Measurements from ENCODE around the gene TAF11L4. TPM values are rescaled to one million over a fixed set of nuclear protein-coding genes. Genes with fewer than 3 reads are reported as not detected.
A peak's percentile ranks its signal among the peaks of the same experiment; 100 is the strongest.
"Not testable (repeated sequence)": the region's sequence is repeated elsewhere in the genome, so short reads cannot be mapped to it uniquely, and the experiment has no call there.

The TAF11L4 gene
- not detected for polyA plus RNA-seq (ENCODE audit: insufficient read length in 3 of 3)

DNA sequence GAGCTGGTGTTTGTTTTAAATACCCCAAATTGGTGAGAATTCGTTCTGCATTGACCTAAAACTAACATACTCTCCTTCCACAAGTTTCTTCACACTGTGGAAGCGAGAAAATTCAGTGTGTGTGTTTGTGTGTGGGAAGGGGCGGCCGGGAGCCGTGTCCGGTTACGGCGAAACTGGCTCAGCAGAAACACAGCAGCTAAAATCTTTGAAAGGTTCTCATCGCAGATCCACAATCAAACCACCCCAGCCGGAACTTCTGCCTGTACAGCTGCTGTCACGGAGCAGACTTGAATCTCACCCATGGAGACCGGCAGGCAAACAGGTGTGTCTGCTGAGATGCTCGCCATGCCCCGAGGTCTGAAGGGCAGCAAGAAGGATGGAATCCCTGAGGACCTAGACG, at the start of gene TAF11L4:
Gene TAF11L4 (plus strand): TSS at position 301 of the 400 bp plus-strand sequence.
- not testable (repeated sequence) for DNase-seq (ENCODE audit: low read depth in 3 of 3, low spot score in 2 of 3)

DNA sequence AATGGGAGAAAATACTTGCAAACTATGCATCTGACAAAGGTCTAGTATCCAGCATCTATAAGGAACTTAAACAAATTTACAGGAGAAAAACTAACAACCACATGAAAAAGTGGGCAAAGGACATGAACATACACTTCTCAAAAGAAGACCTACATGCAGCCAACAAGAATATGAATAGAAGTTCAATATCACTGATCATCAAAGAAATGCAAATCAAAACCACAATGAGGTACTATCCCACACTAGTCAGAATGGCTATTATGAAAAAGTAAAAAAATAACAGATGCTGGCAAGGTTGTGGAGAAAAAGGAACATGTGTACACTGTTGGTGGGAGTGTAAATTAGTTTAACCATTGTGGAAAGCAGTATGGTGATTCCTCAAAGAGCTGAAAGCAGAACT, 46.5 kb upstream of the TAF11L4 start:
- DNase-seq (ENCODE audit: low read depth in 3 of 3, low spot score in 2 of 3), result not testable (repeated sequence)

DNA sequence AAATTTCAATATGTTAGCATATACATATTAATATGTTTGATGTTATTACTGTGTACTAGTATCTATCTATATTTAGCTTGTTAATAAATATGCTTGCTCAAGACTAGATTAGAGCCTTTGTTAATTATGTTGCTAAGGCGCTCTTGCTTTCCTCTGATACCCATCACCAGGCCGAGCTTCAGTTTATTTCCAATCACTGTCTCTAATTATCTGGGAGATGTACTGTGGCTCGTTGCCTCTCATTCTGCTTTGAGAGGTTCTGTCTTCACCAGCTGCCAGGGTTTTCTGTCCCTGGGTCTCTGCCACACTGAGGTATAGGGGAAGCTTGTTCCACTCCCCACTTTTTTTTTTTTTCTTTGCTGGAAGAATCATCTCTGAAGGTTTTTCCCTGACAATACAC, 44.6 kb upstream of the TAF11L4 start:
- DNase-seq (ENCODE audit: low read depth in 3 of 3, low spot score in 2 of 3), result no peak

DNA sequence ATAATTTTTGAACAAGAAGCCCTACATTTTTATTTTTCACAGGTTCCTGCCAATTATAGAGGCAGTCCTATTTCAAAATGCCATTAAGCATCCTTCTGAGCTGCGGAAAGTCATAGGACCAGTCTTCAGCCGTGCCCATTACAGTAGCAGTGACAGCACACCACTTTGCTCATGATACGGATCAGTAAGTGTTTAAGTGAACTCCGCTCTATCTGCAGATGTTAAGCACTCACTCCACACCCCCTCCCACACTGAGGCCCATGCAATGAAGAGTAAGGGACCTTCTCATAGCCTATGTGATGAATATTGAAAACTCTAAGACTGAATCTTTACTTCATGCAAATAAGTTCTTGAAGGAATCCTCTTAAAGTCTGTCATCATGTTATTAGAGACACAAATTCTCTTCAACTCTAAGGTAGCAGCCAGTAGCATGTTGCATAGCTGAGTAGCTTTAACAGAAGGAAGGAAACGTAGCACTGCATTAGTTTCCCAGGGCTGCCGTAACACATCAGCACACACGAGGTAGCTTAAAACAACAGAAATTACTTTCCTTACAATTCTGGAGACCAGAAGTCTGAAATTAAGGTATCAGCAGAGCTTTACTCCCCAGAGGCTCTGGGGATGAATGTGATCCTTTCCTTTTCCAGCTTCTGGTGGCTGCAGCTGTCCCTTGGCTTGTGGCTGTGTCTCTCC, 43.9 kb upstream of the TAF11L4 start:
- DNase-seq (ENCODE audit: low read depth in 3 of 3, low spot score in 2 of 3), result peak in 2 of 3 donors; percentile 12 to 19

DNA sequence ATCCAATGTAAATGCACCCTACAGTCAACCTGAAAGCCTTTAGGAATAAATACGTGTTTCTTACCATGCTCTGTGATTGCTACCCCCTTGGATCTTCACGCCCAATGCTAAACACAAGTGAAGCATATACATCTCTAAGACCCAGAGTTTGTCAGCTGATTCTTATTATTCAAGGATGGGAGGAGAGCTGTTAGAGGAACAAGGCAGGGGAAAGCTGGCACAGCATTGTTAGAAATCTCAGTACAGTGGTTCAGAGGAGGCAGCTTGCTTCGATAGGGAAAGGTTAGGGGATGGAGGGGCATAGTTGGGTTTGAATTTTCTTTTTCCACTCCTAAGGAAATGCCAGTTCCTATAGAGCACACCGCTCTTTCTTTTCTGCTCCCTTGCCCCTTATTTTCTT, 40.2 kb upstream of the TAF11L4 start:
- no peak for DNase-seq (ENCODE audit: low read depth in 3 of 3, low spot score in 2 of 3)

DNA sequence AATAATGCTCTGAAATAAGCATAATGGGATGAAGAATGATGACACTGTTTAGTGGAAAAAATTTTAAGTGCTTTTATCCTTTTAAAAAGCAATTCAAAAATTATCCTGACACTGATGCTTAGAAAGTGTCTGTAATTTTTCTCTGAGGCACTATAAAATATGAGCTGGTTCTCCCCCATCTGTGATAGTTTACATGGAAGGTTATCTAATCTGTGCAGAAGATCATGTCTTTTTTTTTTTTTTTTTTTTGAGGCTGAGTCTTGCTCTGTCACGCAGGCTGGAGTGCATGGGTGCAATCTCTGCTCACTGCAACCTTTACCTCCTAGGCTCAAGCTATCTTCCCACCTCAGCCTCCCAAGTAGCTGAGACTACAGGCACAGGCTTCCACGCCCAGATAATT, 38.8 kb upstream of the TAF11L4 start:
- no peak for DNase-seq (ENCODE audit: low read depth in 3 of 3, low spot score in 2 of 3)

DNA sequence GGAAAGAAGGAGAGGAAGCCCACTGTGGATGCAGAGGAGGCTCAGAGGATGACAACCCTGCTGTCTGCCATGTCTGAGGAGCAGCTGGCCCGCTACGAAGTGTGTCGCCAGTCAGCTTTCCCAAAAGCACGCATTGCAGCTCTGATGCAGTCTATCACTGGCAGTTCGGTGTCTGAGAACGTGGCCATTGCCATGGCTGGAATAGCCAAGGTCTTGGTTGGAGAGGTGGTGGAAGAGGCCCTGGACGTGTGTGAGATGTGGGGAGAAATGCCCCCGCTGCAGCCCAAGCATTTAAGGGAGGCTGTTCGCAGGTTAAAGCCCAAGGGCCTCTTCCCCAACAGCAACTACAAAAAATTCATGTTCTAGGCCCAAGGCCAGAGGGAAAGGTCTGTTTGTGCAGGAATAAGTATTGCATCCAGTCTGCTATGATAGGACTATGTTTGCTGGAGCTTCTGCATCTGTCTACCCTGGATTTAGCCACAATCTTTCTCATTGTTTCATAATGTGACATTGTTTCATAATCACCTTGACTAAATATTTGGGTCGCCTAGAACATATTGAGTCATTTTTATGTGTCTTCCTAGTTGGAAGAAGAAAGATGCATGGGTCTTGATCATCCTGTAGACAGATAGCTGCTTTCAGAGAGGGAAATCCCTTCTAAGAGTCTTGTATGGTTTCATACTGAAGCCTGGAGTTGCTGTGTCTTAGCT, 35.0 kb upstream of the TAF11L4 start:
- DNase-seq (ENCODE audit: low read depth in 3 of 3, low spot score in 2 of 3), result not testable (repeated sequence)

DNA sequence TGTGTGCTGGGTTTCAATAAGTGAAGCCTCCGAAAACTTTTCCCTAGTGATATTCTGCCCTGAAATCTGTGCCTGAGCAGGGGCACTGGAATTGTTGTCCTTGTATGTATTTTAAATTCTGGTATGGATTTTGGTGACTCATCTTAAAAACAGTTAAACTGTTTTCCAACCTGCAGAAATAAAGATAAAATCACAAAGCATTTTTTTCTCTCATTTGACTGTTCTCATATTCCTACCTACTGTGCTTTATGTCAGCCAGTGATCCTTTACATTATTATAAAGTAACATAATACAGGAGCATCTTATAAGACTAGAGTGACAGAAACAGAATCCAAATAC, 34.5 kb upstream of the TAF11L4 start:
- DNase-seq (ENCODE audit: low read depth in 3 of 3, low spot score in 2 of 3), result no peak

DNA sequence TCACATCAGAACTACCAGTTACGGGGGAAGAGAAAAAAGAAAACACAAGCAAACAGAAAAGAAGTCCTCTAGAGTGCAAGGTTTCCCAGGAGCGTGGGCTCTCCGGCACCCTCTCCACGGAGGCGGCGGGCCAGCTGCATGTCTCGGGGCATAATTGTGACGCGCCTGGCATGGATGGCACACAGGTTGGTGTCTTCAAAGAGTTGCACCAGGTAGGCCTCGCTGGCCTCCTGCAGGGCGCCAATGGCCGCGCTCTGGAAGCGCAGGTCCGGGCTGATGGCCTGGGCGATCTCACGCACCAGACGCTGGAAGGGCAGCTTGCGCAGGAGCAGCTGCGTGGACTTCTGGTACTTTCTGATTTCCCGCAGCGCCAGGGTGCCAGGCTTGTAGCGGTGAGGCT, 30.3 kb upstream of the TAF11L4 start:
- DNase-seq (ENCODE audit: low read depth in 3 of 3, low spot score in 2 of 3), result not testable (repeated sequence)

DNA sequence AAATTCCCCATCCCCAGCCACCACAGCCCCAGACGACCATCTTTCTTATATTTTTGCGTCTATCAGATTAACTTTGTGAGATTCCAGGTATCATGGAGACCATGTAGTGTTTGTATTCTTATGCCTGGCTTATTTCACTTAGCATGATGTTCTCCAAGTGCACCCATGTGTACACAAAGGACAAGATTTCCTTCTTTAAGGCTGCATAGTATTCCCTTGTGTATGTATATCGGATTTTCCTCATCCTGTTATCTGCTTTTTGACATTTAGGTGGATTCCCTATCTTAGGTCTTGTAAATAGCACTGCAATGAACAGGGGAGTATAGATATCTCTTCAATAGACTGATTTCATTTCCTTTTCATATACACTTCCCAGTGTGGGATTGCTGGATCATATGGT, 28.8 kb upstream of the TAF11L4 start:
- no peak for DNase-seq (ENCODE audit: low read depth in 3 of 3, low spot score in 2 of 3)

DNA sequence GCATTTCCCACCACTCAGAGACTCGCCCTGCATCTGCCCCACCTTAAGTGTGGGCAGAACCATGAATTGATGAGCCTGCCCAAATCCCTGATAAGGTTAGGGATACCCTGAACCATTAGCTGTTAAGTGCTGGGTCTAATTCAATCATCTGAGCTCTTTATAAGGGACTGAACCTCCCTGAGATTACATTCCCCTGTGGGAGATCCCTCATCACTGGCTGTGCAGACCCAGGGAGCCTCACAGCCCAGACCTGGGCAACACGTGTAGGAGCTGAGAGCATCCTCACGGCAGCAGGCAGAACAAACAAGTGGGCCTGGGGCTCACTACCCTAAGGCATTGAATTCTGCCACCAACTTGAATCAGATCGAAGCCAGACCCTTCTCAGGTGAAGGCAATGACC, 24.2 kb upstream of the TAF11L4 start:
- no peak for DNase-seq (ENCODE audit: low read depth in 3 of 3, low spot score in 2 of 3)

DNA sequence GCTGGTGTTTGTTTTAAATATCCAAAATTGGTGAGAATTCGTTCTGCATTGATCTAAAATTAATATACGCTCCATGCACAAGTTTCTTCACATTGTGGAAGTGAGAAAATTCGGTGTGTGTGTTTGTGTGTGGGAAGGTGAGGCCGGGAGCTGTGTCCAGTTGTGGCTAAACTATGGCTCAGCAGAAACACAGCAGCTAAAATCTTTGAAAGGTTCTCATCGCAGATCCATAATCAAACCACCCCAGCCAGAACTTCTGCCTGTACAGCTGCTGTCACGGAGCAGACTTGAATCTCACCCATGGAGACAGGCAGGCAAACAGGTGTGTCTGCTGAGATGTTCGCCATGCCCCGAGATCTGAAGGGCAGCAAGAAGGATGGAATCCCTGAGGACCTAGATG, 23.7 kb upstream of the TAF11L4 start, which contains the start of gene TAF11L2:
Gene TAF11L2 (plus strand): TSS at position 301 of the 400 bp plus-strand sequence.
- not testable (repeated sequence) for DNase-seq (ENCODE audit: low read depth in 3 of 3, low spot score in 2 of 3)

DNA sequence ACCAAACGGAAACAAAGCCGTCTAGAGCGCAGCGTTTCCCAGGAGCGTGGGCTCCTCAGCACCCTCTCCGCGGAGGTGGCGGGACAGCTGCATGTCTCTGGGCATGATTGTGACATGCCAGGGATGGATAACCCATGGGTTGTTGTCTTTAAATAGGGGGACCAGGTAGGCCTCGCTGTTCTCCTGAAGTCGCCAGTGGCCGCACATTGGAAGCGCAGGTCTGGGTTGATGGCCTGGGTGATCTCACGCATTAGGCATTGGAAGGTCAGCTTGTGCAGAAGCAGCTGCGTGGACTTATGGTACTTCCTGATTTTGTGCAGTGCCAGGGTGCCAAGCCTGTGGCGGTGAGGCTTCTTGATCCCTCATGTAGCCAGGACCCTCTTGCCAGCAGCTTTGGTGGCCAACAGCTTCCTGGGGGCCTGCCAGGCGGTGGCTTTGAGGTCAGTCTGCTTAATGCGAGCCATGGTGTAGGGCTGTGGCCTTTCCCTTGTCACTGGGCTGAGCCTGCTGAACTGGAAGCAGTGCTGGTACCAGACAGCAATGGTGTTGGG, 9.8 kb upstream of the TAF11L4 start:
- no peak for DNase-seq (ENCODE audit: low read depth in 3 of 3, low spot score in 2 of 3)

DNA sequence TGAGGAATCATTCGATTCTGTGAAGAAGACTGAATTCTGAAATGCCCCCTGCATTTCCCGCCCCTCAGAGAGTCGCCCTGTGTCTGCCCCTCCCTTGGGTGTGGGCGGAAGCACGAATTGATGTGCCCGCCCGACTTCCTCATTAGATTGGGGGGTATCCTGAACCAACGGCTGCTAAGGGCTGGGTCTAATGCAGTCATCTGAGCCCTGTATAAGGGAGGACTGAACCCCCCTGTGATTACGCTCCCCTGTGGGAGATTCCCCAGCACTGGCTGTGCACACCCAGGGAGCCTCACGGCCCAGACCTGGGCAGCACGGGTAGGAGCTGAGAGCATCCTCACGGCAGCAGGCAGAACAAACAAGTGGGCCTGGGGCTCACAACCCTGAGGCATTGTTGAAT, 4.1 kb upstream of the TAF11L4 start:
- not testable (repeated sequence) for DNase-seq (ENCODE audit: low read depth in 3 of 3, low spot score in 2 of 3)

DNA sequence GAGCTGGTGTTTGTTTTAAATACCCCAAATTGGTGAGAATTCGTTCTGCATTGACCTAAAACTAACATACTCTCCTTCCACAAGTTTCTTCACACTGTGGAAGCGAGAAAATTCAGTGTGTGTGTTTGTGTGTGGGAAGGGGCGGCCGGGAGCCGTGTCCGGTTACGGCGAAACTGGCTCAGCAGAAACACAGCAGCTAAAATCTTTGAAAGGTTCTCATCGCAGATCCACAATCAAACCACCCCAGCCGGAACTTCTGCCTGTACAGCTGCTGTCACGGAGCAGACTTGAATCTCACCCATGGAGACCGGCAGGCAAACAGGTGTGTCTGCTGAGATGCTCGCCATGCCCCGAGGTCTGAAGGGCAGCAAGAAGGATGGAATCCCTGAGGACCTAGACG, 3.5 kb upstream of the TAF11L4 start, which contains the start of gene TAF11L3:
Gene TAF11L3 (plus strand): TSS at position 301 of the 400 bp plus-strand sequence.
- DNase-seq (ENCODE audit: low read depth in 3 of 3, low spot score in 2 of 3), result not testable (repeated sequence)

DNA sequence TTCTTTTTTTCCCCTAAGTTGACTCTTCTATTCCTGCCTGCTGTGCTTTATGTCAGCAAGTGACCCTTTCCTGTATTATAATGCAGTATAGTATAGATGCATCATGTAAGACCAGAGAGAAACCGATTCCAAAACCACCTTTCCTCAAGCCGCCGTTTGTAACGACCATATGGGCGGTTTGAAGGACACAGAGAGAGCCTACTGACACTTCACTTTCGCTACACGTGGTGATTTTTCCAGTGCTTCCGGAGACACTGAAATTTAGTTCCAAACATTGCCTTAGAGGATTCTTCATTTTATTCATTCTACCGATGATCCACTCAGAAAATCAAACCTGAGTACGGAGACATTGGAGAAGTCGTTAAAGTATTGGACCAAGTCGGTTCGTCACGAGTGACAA, 2.1 kb upstream of the TAF11L4 start:
- not testable (repeated sequence) for DNase-seq (ENCODE audit: low read depth in 3 of 3, low spot score in 2 of 3)

DNA sequence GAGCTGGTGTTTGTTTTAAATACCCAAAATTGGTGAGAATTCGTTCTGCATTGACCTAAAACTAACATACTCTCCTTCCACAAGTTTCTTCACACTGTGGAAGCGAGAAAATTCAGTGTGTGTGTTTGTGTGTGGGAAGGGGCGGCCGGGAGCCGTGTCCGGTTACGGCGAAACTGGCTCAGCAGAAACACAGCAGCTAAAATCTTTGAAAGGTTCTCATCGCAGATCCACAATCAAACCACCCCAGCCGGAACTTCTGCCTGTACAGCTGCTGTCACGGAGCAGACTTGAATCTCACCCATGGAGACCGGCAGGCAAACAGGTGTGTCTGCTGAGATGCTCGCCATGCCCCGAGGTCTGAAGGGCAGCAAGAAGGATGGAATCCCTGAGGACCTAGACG, 3.3 kb downstream of the TAF11L4 start, which contains the start of gene TAF11L5:
Gene TAF11L5 (plus strand): TSS at position 301 of the 400 bp plus-strand sequence.
- not testable (repeated sequence) for DNase-seq (ENCODE audit: low read depth in 3 of 3, low spot score in 2 of 3)

DNA sequence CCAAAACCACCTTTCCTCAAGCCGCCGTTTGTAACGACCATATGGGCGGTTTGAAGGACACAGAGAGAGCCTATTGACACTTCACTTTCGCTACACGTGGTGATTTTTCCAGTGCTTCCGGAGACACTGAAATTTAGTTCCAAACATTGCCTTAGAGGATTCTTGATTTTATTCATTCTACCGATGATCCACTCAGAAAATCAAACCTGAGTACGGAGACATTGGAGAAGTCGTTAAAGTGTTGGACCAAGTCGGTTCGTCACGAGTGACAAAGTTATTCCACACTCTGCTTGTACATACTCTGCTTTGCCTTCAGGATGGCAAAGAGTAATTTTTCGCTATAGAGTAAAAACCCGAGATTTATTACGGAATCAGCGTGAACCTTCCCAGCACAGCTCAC, 4.9 kb downstream of the TAF11L4 start:
- not testable (repeated sequence) for DNase-seq (ENCODE audit: low read depth in 3 of 3, low spot score in 2 of 3)

DNA sequence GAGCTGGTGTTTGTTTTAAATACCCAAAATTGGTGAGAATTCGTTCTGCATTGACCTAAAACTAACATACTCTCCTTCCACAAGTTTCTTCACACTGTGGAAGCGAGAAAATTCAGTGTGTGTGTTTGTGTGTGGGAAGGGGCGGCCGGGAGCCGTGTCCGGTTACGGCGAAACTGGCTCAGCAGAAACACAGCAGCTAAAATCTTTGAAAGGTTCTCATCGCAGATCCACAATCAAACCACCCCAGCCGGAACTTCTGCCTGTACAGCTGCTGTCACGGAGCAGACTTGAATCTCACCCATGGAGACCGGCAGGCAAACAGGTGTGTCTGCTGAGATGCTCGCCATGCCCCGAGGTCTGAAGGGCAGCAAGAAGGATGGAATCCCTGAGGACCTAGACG, 6.8 kb downstream of the TAF11L4 start, which contains the start of gene TAF11L6:
Gene TAF11L6 (plus strand): TSS at position 301 of the 400 bp plus-strand sequence.
- not testable (repeated sequence) for DNase-seq (ENCODE audit: low read depth in 3 of 3, low spot score in 2 of 3)

Measured in right renal cortex interstitium (tissue), 3 donors.